ENCODE results near the gene CENPX.

DNA sequence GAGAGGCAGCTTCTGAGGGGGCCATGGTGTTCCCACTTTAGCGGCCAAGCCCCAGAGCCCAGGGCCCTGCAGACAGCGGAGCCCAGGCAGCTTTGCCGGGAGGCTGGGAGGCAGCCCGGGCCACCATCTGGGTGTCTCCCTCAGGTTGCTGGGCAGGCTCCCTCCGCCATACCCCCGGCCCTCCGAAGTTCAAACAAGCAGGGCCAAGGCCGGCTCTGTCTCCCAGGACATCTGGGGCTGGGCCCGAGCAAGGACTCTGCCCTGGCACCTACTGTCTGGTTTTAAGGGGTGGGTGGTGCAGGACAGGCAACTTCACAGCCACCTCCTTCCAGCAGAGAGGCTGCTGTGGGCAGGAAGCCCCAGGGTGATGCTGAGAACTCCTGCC, 40.3 kb upstream of the CENPX start:
- TF ChIP-seq CREB5 (CRISPR knock-in tag; IDR thresholded peaks at IDR 0.05; ENCODE audit: low read depth) = no peak
- TF ChIP-seq, protein P1, sequence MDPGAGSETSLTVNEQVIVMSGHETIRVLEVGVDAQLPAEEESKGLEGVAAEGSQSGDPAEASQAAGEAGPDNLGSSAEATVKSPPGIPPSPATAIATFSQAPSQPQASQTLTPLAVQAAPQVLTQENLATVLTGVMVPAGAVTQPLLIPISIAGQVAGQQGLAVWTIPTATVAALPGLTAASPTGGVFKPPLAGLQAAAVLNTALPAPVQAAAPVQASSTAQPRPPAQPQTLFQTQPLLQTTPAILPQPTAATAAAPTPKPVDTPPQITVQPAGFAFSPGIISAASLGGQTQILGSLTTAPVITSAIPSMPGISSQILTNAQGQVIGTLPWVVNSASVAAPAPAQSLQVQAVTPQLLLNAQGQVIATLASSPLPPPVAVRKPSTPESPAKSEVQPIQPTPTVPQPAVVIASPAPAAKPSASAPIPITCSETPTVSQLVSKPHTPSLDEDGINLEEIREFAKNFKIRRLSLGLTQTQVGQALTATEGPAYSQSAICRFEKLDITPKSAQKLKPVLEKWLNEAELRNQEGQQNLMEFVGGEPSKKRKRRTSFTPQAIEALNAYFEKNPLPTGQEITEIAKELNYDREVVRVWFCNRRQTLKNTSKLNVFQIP (CRISPR knock-in tag; IDR thresholded peaks at IDR 0.05; ENCODE audit: borderline replicate concordance, low read depth) = no peak
- TF ChIP-seq ZFP3 (CRISPR knock-in tag; IDR thresholded peaks at IDR 0.05) = no peak
- TF ChIP-seq TSHZ2 (CRISPR knock-in tag; IDR thresholded peaks at IDR 0.05) = no peak
- no peak for TF ChIP-seq RARB (CRISPR knock-in tag; IDR thresholded peaks at IDR 0.05)
- TF ChIP-seq ZNF8 (CRISPR knock-in tag; IDR thresholded peaks at IDR 0.05) = no peak
- TF ChIP-seq, protein P2, sequence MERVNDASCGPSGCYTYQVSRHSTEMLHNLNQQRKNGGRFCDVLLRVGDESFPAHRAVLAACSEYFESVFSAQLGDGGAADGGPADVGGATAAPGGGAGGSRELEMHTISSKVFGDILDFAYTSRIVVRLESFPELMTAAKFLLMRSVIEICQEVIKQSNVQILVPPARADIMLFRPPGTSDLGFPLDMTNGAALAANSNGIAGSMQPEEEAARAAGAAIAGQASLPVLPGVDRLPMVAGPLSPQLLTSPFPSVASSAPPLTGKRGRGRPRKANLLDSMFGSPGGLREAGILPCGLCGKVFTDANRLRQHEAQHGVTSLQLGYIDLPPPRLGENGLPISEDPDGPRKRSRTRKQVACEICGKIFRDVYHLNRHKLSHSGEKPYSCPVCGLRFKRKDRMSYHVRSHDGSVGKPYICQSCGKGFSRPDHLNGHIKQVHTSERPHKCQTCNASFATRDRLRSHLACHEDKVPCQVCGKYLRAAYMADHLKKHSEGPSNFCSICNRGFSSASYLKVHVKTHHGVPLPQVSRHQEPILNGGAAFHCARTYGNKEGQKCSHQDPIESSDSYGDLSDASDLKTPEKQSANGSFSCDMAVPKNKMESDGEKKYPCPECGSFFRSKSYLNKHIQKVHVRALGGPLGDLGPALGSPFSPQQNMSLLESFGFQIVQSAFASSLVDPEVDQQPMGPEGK (CRISPR knock-in tag; IDR thresholded peaks at IDR 0.05; ENCODE audit: borderline replicate concordance) = no peak
- TF ChIP-seq ESRRG (CRISPR knock-in tag; IDR thresholded peaks at IDR 0.05) = no peak
